Measurements from ENCODE around the gene ARHGEF7.
"Not testable (repeated sequence)": the region's sequence is repeated elsewhere in the genome, so short reads cannot be mapped to it uniquely, and the experiment has no call there.

The ARHGEF7 gene

GRCh38 chr13:111115061-111115964 lies at the start of gene ARHGEF7:
Gene ARHGEF7 (plus strand): TSS chr13:111115310. CDS start chr13:111115527, 217 bp downstream.
- no peak for DNase-seq

- DNase-seq, result no peak
Observed at GRCh38 chr13:111065698-111066097, 49.4 kb upstream of the ARHGEF7 start.

GRCh38 chr13:111066544-111066943 lies 48.6 kb upstream of the ARHGEF7 start:
- DNase-seq, result no peak

GRCh38 chr13:111068009-111068350 lies 47.1 kb upstream of the ARHGEF7 start:
- DNase-seq, result no peak

- not testable (repeated sequence) for DNase-seq
Observed at GRCh38 chr13:111071120-111071519, 44.0 kb upstream of the ARHGEF7 start.

GRCh38 chr13:111071526-111071925 lies 43.6 kb upstream of the ARHGEF7 start:
- not testable (repeated sequence) for DNase-seq

- no peak for DNase-seq
Observed at GRCh38 chr13:111074826-111075225, 40.3 kb upstream of the ARHGEF7 start.

- no peak for DNase-seq
Observed at GRCh38 chr13:111076155-111077013, 38.7 kb upstream of the ARHGEF7 start.

GRCh38 chr13:111079375-111079774 lies 35.7 kb upstream of the ARHGEF7 start:
- DNase-seq, result no peak

- no peak for DNase-seq
Observed at GRCh38 chr13:111080642-111081041, 34.5 kb upstream of the ARHGEF7 start.

GRCh38 chr13:111082240-111082639 lies 32.9 kb upstream of the ARHGEF7 start:
- no peak for DNase-seq

GRCh38 chr13:111082769-111083168 lies 32.3 kb upstream of the ARHGEF7 start:
- DNase-seq, result not testable (repeated sequence)

- not testable (repeated sequence) for DNase-seq
Observed at GRCh38 chr13:111083693-111084092, 31.4 kb upstream of the ARHGEF7 start.

GRCh38 chr13:111090169-111090568 lies 24.9 kb upstream of the ARHGEF7 start:
- DNase-seq, result no peak

- no peak for DNase-seq
Observed at GRCh38 chr13:111092685-111093084, 22.4 kb upstream of the ARHGEF7 start.

- DNase-seq, result no peak
Observed at GRCh38 chr13:111093136-111093535, 22.0 kb upstream of the ARHGEF7 start.

GRCh38 chr13:111093634-111094033 lies 21.5 kb upstream of the ARHGEF7 start:
- no peak for DNase-seq

- DNase-seq, result no peak
Observed at GRCh38 chr13:111095031-111095840, 19.9 kb upstream of the ARHGEF7 start.

- DNase-seq, result no peak
Observed at GRCh38 chr13:111095911-111096501, 19.1 kb upstream of the ARHGEF7 start.

- DNase-seq, result no peak
Observed at GRCh38 chr13:111099290-111099689, 15.8 kb upstream of the ARHGEF7 start.

- no peak for DNase-seq
Observed at GRCh38 chr13:111110054-111110453, 5.1 kb upstream of the ARHGEF7 start.

- DNase-seq, result no peak
Observed at GRCh38 chr13:111111376-111111937, 3.7 kb upstream of the ARHGEF7 start.

Data from NCI-H446 treated with DMSO at 0.1 percent for 48 hours (cell line).